UCSD-AML1 (cell line): ENCODE measurements around the gene ZBTB39.
"Not testable (repeated sequence)": the region's sequence is repeated elsewhere in the genome, so short reads cannot be mapped to it uniquely, and the experiment has no call there.

ENCODE experiments used
- DNase-seq: peaks from one replicate; lab custom pipeline; 2025; ENCODE audit not compliant: unreplicated experiment; lab: John Stamatoyannopoulos, UW

The ZBTB39 gene

DNA sequence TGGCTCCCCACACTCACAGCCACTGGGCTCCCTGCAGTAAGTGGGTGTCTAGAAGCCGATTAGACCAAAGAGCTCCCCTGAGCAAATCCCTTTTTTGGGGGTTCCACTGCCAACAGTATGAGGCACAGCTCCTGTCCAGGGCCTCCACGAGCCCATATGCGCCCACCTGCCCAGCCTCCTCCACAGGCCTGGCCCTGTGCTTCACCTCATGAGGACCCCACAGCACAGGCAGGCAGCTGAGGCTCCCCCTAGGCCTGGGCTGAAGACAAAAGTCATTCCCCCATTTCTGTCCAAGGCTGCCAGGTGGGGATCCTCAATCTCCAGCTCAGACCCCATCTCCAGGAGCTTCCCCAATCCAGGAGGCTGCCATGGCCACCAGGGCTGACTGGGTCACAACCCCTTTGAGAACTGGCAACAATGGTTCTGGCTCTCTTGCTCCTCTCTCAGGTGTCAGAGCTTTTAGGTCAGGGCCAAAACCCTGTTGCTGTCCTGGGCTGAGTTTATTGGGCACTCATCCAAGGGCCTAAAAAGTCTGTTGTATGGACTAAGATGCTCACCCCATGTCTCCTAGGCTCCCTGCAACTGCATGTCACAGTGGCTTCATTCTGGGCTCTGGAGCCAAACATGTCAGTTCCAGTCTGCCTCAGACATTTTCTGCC, 23.6 kb downstream of the ZBTB39 start:
- not testable (repeated sequence) for DNase-seq

DNA sequence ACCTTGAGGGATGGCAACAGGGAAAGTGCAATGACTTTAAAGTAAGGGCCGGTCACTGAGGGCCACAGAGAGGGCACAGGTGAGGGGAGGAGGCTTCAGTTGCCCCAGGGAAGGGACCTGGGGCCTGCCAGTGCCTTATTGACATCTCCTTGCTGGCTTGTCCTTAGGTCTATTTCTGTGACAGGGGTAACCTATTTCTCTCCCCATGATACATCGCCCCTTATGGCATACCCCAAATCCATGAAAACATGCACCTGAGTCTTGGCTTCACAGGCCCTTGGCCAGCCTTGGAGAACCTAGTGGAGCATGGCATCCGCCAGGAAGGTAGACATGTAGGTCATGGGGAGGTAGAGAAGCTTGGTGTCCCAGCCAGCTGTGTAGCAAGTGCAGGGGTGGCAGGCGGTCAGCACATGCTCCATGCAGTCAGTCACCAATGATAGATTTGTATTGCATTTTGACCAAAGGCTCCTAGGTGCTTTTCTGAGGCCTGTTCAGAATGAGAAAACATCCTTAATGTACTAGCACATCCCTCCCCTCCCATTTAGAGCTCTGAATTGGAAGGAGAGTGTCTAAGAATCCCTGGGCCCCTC, 25.3 kb downstream of the ZBTB39 start:
- no peak for DNase-seq

DNA sequence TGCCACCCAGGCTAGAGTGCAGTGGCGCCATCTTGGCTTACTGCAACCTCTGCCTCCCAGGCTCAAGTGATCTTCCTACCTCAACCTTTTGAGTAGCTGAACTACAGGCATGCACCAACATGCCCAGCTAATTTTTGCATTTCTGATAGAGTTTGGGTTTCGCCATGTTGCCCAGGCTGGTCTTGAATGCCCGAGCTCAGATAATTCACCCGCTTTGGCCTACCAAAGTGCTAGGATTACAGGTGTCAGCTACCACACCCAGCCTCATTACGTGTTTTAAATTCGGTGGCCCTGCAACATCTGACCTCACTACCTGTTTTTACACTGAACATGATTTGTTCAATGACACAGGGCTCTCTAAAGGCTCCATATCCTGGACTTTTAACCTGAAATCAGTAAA, 26.1 kb downstream of the ZBTB39 start:
- no peak for DNase-seq

DNA sequence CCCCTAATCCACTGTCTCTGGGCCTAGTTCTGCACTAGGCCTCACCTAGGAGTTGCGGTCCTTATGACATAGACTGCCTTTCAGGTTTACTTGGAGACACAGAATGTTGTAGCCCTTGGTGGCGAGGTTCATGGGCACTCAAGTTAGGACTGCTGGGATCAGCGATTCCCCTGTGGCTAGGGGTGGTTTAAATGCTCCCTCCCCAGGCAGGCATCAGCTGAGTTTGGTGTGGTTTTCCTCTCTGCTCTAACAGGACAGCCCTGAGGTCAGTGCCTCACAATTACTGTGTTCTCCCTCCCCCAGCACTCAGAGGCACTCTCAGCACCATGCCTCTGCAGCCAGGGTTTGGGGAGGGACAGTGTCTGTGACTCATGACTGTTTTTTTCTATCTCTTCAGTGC, 26.7 kb downstream of the ZBTB39 start:
- DNase-seq = no peak

DNA sequence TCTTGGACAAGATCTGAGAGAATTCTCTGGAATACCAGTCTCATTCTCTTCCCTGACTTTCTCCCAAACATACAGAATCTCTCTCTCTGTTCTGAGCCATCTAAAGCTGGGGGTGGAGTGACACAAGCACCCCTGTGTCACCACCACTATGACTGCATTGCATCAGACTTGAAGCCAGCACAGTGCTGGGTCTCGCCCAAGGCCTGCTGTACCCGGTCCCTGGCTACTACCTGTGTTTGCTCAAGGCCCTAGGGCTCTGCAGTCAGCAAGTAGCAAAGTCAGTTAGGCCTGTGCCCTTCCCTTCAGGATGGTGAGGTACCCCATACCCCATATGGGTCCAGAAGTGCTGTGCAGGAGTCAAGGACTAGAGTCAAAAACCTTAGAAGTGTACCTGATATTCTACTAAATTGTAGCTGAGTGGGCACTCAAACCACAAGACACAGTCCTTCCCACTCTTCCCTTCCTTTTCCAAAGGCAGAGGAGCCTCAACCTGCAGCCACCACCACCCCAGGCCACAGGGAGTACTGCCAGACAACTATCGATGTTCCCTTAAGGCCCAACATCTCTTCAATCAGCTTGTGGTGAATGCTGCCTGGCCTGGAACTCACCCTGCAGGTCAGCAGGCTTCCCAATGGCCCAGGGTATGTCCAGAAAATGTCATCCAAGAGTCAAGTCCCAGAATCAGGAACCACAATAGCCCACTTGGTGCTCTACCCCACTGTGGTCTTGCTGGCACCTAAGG, 27.8 kb downstream of the ZBTB39 start:
- DNase-seq = no peak

DNA sequence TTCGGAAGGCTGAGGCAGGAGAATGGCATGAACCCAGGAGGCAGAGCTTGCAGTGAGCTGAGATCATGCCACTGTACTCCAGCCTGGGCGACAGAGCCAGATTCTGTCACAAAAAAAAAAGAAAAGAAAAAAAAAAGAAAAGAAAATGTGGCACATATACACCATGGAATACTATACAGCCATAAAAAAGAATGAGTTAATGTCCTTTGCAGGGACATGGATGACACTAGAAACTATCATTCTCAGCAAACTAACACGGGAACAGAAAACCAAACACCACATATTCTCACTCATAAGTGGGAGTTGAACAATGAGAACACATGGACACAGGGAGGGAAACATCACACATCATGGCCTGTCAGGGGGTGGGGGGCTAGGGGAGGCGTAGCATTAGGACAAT, 29.0 kb downstream of the ZBTB39 start:
- not testable (repeated sequence) for DNase-seq

DNA sequence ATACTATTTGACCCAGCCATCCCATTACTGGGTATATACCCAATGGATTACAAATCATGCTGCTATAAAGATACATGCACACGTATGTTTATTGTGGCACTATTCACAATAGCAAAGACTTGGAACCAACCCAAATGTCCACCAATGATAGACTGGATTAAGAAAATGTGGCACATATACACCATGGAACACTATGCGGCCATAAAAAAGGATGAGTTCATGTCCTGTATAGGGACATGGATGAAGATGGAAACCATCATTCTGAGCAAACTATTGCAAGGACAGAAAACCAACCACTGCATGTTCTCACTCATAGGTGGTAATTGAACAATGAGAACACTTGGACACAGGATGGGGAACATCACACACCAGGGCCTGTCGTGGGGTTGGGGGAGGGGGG, 32.1 kb downstream of the ZBTB39 start:
- not testable (repeated sequence) for DNase-seq

DNA sequence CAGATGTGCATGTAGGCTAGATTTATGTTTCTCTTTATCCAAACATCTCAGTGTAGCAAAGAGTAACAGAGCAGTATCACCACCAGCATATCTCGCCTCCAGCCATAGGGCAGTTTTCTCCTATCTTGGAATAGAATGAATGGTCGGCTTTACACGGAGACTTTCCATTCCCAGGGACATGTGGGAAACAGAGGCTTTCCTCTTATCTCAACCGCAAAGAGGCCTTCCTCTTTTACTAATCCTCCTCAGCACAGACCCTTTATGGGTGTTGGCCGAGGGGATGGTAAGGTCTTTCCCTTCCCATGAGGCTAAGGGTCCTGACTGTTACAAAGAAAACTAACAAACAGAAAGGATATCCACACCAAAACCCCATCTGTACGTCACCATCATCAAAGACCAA, 37.4 kb downstream of the ZBTB39 start:
- not testable (repeated sequence) for DNase-seq

DNA sequence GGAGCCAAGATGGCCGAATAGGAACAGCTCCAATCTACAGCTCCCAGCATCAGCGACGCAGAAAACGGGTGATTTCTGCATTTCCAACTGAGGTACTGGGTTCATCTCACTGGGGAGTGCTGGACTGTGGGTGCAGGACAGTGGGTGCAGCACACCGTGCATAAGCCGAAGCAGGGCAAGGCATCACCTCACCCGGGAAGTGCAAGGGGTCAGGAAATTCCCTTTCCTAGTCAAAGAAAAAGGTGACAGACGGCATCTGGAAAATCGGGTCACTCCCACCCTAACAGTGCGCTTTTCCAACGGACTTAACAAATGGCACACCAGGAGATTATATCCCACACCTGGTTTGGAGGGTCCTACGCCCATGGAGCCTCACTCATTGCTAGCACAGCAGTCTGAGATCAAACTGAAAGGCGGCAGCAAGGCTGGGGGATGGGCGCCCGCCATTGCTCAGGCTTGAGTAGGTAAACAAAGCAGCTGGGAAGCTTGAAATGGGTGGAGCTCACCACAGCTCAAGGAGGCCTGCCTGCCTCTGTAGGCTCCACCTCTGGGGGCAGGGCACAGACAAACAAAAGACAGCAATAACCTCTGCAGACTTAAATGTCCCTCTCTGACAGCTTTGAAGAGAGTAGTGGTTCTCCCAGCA, 40.2 kb downstream of the ZBTB39 start:
- not testable (repeated sequence) for DNase-seq

DNA sequence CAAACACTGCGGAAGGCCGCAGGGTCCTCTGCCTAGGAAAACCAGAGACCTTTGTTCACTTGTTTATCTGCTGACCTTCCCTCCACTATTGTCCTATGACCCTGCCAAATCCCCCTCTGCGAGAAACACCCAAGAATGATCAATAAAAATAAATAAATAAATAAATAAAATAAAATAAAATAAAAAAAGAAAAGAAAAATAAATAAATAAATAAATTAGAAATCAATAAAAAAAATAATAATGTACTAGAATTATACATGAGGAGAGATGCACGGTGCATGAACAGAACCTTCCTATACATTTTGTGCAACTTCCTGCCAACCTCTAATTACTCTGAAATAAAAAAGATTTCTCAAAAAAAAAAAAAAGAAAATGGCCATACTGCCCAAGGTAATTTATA, 41.2 kb downstream of the ZBTB39 start:
- DNase-seq = not testable (repeated sequence)

DNA sequence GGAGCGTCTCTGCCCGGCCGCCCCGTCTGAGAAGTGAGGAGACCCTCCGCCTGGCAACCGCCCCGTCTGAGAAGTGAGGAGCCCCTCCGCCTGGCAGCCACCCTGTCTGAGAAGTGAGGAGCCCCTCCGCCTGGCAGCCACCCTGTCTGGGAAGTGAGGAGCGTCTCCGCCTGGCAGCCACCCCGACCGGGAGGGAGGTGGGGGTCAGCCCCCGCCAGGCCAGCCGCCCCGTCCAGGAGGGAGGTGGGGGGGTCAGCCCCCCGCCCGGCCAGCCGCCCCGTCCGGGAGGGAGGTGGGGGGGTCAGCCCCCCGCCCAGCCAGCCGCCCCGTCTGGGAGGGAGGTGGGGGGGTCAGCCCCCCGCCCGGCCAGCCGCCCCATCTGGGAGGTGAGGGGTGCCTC, 42.8 kb downstream of the ZBTB39 start:
- DNase-seq = not testable (repeated sequence)

DNA sequence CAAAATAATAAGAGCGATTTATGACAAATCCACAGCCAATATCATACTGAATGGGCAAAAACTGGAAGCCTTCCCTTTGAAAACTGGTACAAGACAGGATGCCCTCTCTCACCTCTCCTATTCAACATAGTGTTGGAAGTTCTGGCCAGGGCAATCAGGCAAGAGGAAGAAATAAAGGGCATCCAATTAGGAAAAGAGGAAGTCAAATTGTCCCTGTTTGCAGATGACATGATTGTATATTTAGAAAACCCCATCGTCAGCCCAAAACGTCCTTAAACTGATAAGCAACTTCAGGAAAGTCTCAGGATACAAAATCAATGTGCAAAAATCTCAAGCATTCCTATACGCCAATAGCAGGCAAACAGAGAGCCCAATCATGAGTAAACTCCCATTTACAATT, 44.1 kb downstream of the ZBTB39 start:
- not testable (repeated sequence) for DNase-seq

DNA sequence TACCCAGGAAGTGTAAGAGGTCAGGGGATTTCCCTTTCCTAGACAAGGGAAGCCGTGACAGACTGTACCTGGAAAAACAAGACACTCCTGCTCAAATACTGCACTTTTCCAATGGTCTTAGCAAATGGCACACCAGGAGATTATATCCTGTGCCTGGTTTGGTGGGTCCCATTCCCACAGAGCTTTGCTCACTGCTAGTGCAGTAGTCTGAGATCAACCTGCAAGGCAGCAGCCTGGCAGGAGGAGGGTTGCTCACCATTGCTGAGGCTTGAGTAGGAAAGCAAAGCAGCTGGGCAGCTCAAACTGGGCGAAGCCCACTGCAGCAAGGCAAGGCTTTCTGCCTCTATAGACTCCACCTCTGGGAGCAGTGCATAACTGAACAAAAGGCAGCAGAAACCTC, 47.9 kb downstream of the ZBTB39 start:
- no peak for DNase-seq

DNA sequence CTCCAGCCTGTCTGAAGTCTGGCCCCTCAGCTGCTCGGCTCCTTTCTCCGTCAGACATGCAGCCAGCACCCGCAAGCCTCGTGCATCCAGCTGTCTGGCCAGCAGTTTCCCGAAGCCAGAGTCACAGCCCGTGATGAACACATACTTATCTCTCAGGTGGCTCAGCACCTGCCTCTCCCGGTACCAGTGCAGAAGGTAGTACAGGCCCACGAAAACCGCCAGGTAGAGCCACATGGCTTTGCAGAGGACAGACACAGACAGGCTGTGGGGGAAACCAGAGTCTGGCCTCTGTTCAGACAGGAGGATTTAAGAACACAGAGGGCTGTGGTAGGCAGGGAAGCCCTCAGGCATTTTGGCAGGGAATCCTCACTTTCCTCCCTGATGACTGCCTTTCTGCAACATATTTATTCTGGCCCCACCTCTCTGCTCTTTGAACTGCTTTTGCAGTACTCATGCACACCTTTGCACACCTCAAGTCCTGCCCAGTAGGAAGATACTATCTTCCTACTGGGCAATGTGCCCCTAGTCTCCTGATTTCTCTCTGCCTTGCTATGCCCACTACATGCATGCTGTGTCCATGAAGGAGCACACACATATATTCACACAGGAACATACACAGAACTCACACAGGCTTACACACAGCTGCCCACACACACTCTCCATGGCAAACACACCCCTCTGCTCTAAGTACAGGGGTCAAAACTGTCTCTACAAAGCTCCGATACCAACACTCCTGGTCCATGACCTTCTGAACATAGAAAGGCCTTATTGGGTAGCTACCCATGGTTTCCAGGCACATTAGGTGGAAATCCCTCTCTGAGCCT, 48.9 kb downstream of the ZBTB39 start, which contains the start of gene RDH16:
Gene RDH16 (minus strand): TSS at position 380 of the 824 bp plus-strand sequence. CDS start 146 bp downstream, at position 234.
- DNase-seq = no peak

DNA sequence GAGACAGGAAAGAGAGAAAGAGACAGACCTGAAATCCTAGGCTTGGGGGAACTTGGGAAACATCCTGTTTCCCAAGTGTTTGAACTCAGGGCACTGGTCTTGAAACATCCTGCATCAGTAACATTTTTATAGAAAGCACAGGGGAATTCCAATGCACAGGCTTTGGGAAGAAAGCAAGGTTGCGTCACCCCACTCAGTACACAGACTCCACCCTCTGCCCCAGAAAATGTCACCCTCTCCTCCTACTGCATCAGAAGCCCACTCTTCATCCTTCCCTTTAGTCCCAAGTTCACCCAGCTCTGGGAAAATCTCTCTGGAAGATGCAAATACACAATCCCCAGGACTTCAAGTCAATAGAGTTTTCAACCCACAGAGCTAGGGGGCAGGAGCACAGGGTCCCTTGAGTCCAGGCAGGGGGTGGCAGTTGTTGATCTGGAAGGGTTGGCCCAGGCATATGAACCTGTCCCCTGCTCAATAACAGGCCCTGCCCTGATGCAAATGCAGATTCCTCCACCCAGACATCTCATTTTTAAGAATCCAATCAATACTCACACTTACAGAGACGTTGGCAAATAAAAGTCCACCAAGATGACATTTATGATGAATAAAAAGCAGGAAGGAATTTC, 50.6 kb downstream of the ZBTB39 start:
- DNase-seq = no peak

DNA sequence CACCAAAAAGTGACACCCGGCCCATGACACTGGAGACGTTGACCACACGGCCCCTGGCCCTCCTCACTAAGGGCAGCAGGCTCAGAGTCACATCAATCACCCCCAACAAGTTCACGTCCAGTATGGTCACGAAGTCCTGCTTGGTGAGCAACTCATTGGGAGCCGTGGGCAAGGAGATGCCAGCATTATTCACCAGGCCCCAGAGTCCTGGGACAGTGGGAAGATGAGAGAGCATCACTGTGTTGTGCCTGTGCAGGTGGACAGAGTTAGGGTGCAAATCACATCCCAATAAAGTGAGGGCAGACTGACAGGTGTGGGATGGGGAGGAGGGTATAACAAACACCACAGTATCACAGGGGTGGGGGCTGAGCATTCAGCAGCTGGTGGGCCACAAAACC, 51.4 kb downstream of the ZBTB39 start:
- DNase-seq = no peak

DNA sequence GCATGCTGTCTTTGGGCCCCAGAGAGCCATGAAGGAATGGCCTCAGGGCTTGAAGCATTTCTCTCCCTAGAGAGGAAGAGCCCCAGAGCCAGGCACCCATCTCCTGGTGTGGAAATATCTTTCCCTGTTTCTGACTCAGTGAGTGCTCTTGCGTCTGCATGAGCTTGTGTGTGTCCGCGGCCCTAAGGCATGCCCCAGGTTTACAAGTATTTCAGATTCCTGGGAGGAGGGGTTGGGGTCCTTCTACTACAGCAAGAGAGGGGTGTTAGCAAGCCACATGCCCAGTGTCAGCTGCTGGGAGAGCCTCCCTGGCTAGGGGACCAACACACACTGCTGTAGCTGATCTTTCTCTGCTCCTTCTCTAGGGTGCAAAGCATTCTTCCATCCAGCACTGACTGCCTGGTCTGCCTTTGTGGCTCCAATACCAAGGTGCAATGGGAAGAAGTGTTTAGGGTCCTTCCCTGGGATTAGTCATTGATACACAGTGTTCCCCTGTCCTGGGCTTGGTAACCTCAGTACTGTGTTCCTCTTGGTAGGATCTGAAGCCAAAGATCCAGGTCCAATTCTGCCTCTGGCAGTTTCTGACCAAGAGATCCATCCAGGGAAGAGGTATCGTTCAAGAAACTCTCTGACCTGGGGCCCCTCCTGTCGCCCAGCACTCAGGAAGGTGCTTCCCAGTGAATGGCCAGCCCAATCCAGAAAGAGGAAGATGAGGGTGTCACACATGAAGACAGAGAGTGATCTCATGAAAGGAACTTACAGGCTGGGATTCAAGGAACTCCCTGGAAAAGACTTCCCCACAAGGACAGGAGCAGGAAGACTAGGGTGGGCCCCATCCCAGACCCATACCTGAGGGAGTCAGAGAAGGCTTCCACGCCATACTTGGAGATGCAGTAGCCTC, 52.0 kb downstream of the ZBTB39 start:
- no peak for DNase-seq

DNA sequence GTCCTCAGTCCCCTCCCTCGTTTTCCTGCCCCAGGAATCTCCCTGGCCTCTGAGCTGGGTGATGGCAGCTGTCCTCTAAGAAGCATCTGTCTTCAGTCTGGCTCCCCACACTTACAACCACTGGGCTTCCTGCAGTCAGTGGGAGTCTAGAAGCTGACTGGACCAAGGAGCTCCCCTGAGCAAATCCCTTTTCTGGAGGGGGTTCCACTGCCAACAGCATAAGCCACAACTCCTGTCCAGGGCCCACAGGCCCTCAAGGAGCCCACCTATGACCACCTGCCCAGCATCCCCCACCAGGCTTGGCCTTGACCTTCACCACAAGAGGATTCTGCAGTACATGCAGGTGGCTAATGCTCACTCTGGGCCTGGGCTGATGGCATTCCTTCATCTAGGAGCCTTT, 53.0 kb downstream of the ZBTB39 start:
- no peak for DNase-seq

DNA sequence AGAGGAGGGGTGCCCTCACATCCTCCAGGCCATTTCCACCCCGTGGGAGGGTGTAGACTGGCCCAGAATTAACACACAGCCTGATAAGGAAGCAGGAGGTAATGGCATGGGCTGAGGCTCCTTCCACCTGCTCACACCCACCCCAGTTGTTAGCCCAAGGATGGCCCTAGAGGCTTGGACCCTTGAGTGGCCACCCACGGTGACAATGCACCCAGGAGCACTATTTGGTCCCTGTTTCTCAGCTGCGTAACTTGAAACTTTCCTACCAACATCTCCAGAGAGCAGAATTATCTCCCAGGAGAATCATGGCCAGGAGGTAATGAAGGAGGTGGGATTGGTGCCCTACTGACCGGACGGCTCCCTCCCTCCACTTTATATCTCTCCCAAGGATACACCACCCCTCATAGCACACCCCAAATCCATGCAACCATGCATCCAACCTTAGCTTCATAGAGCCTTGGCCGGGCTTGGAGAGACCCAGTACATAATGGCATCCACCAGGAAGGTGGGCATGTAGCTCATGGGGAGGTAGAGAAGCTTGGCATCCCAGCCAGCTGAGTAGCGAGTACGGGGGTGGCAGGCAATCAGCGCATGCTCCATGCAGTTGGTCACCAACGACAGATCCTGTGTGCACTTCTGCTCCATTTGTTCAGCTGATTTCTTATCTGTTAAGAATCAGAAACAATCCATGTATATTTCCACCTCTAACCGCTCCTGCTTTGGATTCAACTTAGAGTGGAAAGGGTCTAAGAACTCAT, 54.6 kb downstream of the ZBTB39 start:
- DNase-seq = no peak
